Activated CD4-positive, alpha-beta T cell treated with anti-CD3 and anti-CD28 coated beads, Interleukin-2, Interleukin-6, amounts not matched to agents 100 ng/mL and 50 ng/mL, durations not matched to agents 16 hours and 8 hours (primary cell): ENCODE data around the gene PHAF1.
A peak's percentile ranks its signal among the peaks of the same experiment; 100 is the strongest.

ENCODE experiments used
- DNase-seq: peaks from one replicate; pipeline ENCODE4 v3.0.0-alpha.2; 2020

The PHAF1 gene

DNA sequence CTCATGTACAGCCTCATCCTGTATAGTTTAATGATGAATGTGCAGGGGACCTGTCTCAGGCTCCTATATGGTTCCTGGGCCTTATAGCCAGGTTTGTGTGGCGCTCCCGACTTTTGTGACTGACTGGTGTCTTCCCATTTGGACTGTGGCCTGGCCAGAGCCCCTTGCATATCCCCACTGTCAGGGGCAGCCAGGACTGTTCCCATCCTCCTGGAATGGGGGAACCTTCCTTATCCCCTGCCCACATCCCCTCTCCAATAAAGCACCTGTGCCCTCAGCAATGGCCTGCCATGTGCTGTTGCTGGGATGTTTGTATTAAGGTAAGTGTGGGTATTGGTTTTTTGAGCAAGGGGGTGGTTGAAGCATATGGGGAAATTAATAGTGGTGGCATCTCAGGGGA lies 38.5 kb downstream of the PHAF1 start:
- DNase-seq = no peak

- DNase-seq = no peak
These were observed 39.0 kb downstream of the PHAF1 start for GRCh38 chr16:67148656-67149275.

- no peak for DNase-seq
These were observed 39.7 kb downstream of the PHAF1 start for GRCh38 chr16:67149276-67150046.

DNA sequence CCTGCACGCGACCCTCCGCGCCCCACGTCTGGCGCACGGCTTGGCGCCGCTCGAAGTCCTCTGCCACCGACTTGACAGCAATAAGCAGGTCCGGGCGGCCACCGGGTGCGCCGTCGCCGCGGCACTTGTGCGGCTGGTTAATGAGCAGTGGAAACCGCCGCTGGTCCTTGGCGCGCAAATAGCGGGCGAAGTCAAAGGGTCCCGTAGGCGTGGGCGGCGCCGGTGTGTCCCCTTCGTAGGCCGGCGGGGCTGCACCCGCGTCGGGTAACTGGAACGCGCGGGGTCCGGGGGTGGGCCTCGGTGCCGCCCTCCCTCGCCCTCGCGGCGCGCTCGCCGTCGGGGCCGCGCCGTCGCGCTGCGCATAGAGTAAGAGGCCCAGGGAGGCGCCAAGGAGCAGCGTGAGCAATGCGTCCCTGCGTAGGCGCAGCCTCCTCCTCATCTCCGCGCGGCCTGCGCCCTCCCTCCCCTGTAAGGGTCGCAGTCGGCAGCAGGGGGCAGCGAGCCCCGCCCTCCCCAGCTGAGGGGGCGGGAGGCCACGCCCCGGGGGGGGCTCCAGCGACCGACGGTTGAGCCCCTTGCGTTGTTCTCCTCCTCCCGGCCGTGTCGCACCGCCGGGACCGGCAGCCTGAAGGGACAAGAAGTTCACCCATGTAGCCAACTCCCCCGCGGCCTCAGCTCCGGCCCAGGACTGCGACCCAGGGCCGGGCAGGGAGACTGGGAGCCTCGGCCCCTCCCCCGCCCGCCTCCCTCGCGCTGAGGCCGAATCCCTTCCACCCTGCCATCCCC lies 40.5 kb downstream of the PHAF1 start:
- peak; percentile 57 for DNase-seq

DNA sequence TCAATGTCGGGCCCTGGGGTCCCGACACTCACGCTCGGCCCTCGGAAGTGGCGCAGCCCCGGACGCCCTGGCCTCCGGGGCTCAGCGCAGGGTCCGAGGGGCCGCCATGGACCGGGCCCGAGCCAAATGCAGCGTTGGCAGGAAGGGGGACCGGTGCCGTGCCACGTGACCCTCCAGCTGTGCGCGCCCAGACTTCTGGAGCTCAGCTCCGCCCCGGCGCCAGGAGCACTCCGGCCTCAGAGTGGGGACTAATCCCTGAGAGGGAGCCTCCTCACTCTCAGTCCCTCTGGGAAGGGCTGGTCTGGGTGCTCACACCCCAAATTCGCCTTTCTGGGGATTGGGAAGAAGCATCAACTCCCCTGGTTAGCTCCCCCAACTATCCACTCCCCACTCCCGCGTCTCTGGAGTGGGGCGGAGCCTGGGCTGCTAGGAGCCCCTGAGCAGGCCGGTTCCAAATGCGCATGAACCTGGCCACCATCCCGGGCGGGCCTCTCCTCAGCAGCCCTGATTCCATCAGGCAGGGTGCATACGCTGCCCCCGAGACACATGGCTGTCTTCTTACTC lies 41.2 kb downstream of the PHAF1 start, which contains the start of gene B3GNT9:
B3GNT9 (minus strand) TSS at position 166 of the 564 bp plus-strand sequence. CDS start 513 bp downstream, outside the sequence.
- DNase-seq = peak; percentile 54

DNA sequence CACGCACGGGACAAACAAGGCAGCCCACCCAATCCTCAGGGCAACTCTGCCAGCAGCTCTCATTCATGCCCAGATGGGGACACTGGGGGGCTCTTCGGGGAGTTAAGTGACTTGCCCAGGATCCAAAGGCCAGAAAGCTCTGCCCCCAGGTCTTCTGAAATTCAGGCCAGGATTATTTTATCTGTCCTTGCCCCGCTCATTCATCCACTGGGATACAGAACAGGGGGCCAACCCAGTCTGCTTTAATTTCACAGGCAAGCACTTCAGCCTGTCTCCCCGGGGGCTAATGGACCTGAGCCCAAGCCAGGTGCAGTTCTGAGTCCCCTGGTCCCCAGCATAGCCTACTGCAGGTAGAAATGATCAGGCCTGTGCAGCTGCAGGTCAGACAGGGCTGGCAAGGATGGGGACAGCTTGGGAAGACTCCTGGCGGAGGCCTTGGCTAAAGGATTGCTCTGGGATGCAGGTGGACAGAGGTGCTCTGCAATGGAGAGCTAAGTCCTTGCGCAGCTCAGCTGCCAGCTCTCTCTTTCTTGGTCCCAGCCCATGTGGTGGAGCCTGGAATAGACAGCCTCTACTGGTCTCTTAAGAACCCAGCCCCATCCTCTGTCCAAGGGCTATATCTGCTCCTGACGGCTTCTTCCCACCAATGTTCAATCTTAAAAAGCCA lies 41.8 kb downstream of the PHAF1 start:
- DNase-seq = no peak

- no peak for DNase-seq
These were observed 45.0 kb downstream of the PHAF1 start for GRCh38 chr16:67154578-67155294.

DNA sequence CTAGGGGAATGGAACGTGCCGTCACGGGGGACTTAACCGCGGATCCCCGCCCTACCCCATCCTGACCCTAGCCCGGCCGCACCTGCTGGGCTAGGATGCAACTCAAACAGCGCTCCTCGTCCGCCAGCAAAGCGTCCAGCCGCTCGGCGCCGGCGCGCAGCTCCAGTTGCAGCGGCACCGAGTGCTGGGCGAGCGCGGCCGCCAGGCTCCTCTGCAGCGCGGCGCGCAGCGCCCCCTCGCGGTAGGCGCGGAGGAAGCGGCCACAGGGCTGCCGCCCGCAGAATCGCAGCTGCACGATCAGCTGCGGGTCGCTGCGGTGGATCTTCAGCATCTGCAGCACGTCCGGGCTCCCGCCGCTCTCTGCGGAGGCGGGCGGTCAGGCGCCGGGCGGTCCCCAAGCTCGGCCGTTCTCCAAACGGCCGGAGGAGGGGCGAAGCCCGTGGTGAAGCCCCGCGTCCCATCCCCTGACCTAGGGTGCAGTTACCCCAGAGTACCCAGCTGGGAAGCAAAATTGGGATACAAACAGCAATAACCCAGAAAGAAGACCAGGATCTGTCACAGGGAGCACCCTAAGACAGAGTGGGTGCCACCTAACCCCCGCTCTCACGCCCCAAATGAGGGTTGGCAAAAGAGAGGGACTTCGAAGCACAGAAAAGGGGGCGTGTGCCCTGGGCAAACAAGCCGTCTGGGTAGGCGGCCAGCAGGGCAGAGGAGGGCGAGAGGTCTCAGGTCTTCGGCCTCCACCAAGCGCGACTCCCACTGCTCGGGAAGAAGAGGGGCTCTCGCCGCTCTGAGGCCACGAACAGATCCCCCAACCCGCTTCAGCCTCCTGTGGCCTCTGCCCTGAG lies 45.8 kb downstream of the PHAF1 start:
- DNase-seq = peak; percentile 89

GRCh38 chr16:67156143-67156844 lies 46.6 kb downstream of the PHAF1 start:
- no peak for DNase-seq

DNA sequence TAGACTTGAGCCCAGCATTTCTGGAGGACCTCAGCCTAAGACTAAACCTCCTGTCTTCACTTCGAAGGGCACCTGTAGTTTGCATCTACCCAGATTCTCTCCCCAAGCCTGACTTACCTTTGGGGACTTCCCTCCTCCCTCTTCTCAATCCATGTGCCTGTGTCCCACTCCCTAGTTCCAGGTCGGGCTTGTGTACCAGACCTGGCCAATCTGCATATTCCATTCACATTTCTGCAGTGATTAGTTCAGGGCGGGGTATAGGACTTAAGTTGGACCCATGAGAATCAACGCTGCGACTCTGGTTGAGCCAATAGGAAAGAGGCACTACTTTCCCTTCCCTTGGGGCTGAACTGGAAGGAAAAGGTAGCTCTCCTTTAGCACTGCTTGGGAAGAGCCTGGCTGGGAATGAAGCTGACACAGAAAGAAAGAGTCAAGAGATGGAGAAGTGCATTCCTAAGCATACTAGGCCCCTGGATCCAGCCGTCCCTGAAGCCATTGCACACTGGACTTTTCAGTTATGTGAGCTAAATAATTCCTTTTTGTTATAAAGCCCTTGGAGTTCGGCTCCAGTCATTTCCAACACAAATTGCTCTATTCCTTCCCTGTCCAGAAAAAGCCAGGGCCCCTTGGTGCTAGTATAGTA lies 47.5 kb downstream of the PHAF1 start:
- DNase-seq = no peak

GRCh38 chr16:67157892-67158635 lies 48.3 kb downstream of the PHAF1 start:
- no peak for DNase-seq

- DNase-seq = peak; percentile 92
These were observed 49.2 kb downstream of the PHAF1 start for GRCh38 chr16:67158637-67159600.

DNA sequence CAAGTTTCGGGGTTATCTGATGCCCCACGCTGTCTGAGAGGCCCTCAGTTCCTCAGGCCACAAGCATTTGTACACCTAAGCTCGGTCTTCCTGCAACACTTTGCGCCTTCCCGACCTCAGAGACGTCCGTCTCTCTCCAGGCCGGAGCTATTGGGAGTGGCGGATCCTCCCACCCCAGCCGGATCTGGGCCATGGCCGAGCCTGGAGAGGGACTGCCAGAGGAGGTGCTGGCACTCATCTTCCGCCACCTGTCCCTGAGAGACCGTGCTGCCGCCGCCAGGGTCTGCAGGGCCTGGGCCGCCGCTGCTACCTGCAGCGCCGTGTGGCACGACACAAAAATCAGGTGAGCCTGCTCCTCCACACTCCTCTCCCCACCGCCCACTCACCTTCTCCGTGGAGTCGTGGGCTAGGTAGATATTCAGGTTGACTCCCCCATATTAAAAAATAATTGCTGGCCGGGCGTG lies 51.9 kb downstream of the PHAF1 start:
- DNase-seq = no peak

GRCh38 chr16:67162506-67163163 lies 52.9 kb downstream of the PHAF1 start:
- no peak for DNase-seq

GRCh38 chr16:67163164-67163998 lies 53.6 kb downstream of the PHAF1 start:
- peak; percentile 76 for DNase-seq

DNA sequence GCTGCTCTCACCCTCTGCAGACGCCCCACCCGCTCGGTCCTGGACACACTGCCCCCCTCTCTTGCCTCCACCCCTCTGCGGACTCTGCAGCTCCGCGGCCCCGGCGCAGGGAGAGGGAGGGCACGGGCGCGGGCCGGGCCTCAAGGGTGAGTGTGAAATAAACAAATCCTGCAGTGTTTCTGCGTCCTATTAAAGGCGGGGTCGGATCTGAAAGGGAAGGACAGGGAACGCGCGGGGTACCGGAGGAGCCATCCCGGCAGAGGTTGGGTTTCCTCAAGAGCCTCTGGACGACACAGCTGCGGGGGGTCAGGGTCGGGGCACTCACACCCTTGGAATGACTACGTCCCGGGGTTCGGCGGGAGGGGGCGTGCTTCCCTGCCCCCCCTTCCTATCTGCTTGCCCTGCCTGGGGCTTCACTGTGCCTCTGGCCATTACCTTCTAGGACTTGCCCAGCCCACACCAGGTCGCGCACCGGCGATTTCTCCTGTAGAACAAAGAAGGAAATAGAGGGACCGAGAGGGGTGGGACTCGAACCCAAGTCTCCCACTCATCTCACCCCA lies 54.3 kb downstream of the PHAF1 start:
- no peak for DNase-seq
